ENCODE results near the gene GZMM. TPM values are rescaled to one million over a fixed set of nuclear protein-coding genes. Genes with fewer than 3 reads are reported as not detected.

The GZMM gene
- polyA plus RNA-seq, 1 donor from 2014 or later: 15.8 TPM

DNA sequence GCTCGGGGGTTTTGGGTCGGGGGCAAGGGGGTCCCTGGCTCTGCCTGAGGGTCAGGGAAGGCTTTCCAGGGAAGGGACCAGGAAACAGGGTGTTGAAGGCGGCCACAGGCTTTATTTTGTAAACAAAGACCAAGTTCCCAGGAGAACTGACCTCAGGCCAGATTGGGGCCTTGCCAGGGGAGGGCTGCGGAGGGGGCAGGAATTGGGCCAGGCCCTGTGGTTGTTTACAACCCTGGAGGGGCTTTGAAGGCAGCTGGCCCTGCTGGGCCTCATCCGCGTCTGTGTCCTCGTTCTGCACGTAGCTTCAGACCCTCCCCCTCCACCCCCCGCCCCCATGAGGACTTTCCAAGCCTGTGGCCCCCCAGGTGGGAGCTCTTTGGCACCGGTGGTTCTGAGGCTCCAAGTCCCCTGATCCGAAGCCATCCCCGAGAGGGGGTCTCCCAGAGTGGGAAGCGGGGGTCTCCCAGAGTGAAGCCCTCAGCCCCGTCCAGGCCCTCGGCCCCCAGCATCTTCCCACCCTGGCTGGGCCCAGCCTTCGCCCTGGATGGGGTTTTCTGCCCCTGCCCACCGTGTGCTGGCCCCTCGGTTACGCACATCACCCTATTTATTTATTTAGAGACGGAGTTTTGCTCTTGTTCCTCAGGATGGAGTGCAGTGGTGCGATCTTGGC is 15.1 kb downstream of the GZMM start:
- Mint-ChIP-seq H3K4me3 (peak overlapping the region in 1 of 4 donors; percentile 8), H3K4me1 (no peaks in the 10 kb centered on the region), H3K36me3 (no peaks in the 10 kb centered on the region), H3K9me3 (no peaks in the 10 kb centered on the region), H3K27me3 (peaks cover 3% of the 10 kb centered on the region), H3K27ac (no peak overlapping the region)

DNA sequence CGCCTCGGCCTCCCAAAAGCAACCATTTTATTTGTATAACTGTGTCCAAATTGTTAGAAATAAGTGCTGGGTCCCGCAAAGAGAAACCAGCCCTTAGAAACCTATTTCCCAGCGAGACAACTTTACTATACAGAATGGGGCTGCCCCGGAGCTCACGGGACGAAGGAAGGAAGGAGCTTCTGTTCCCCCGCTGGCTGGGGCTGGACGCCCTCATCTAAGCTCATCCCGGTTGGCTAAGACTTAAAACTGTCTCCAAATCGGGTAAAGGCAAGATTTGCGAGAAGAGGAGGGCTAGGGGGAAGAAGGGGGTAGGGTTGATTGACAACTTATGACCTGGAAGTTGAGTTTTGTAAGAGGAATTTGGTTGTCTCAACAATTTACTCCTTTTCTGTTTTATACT is 16.3 kb downstream of the GZMM start:
- Mint-ChIP-seq H3K4me3 (no peak overlapping the region), H3K9me3 (no peaks in the 10 kb centered on the region), H3K4me1 (no peaks in the 10 kb centered on the region), H3K36me3 (no peaks in the 10 kb centered on the region), H3K27ac (no peak overlapping the region), H3K27me3 (peaks cover 3% of the 10 kb centered on the region)

DNA sequence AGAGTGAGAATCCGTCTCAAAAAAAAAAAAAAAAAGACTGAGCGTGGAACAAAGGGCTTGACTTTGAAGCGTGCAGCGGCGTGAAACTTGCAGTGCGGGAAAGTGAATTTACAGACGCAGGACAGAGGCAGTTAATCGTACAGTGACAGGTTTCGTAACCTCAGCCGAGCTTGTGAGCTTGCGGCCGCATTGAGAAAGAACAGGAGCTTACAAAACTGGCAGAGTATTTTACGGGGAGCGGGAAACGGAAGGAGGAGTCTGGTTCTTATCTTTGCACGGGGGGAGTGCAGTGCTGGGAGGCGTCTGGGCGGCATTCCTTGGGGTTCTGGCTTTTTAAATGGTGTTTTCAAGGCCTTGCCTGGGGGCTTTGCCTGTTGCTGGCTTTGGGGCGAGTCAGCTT is 22.6 kb downstream of the GZMM start:
- Mint-ChIP-seq H3K4me3 (peak overlapping the region in 1 of 4 donors; percentile 59), H3K27ac (peak overlapping the region in 2 of 3 donors; percentile 46 to 88), H3K9me3 (no peaks in the 10 kb centered on the region), H3K36me3 (no peaks in the 10 kb centered on the region), H3K27me3 (no peaks in the 10 kb centered on the region), H3K4me1 (peaks cover 4 to 7% (median 7%) of the 10 kb centered on the region in 3 donors)

DNA sequence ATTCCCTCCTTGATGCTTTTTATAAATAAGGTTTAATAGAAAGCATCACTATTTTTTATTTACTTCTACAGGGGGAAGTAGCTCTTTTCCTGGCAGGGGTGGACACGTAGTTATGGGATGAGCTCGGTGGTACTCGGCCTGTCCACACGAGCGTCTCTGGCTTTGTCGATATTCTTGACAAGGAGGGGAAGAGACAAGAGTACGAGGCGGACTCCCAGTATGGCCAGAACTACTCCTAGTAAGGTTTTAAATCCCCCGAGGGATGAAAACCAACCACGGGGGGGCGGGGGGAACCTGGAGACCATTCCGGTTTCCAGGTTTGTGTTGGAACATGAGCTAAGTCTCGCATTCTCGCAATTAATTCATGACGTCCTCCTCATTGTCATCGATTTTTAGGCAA is 23.0 kb downstream of the GZMM start:
- H3K4me3 Mint-ChIP-seq: peak overlapping the region in 1 of 4 donors; percentile 59

DNA sequence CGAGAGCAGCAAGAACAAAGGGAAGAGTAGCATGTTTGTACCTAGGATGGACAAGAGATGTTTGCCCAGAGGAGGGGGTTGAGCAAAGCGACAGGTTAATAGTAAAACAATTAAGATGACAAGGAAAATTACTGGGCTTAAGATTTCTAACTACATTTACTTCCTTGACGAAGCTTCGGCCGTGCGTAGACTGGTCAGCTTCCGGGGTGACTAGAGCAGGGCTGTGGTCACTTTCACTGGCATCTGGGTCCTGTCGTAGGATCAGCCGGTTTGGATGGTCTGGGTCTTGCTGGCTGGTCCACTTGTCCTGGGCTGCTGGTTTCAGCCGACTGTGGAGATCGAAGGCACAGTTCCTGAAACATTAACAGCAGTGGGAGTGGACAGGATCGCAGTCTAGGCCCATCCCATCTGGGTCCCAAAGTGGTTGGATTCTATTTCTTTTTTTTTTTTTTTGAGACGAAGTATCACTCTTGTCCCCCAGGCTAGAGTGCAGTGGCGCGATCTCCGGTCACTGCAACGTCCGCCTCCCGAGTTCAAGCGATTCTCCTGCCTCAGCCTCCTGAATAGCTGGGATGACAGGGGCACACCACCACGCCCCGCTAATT is 23.5 kb downstream of the GZMM start:
- H3K36me3 Mint-ChIP-seq: no peaks in the 10 kb centered on the region
- H3K27me3 Mint-ChIP-seq: no peaks in the 10 kb centered on the region
- peaks cover 4 to 7% (median 7%) of the 10 kb centered on the region in 3 donors for H3K4me1 Mint-ChIP-seq
- peak overlapping the region in 1 of 3 donors; percentile 88 for H3K27ac Mint-ChIP-seq
- peak overlapping the region in 1 of 4 donors; percentile 59 for H3K4me3 Mint-ChIP-seq
- H3K9me3 Mint-ChIP-seq: no peaks in the 10 kb centered on the region

More for the DNA sequence above, 23.0 kb downstream of the GZMM start:
- Mint-ChIP-seq H3K27ac (peak overlapping the region in 2 of 3 donors; percentile 46 to 88), H3K9me3 (no peaks in the 10 kb centered on the region), H3K4me1 (peaks cover 4 to 7% (median 7%) of the 10 kb centered on the region in 3 donors), H3K27me3 (no peaks in the 10 kb centered on the region), H3K36me3 (no peaks in the 10 kb centered on the region)

DNA sequence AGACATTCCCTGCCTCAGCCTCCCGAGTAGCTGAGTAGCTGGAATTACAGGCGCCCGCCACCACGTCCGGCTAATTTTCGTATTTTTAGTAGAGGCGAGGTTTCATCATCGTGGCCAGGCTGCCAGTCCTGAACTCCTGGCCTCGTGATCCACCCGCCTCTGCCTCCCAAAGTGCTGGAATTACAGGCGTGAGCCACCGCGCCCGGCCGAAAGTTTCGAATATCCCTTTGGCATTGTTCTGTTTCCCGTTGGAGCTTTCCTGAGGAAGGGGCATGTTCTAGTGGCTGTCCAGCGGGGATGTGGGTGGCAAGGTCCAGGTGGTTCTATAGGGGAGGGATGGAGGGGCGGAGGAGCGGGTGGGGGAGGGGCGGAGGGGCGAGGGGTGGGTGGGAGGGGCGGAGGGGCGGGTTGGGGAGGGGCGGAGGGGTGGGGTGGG is 26.4 kb downstream of the GZMM start:
- H3K4me3 Mint-ChIP-seq: peak overlapping the region; percentile 17 to 94 (median 74)
- no peaks in the 10 kb centered on the region for H3K9me3 Mint-ChIP-seq
- peak overlapping the region in 2 of 3 donors; percentile 92 to 97 for H3K27ac Mint-ChIP-seq
- H3K36me3 Mint-ChIP-seq: no peaks in the 10 kb centered on the region
- H3K27me3 Mint-ChIP-seq: no peaks in the 10 kb centered on the region
- peaks cover 15 to 18% (median 17%) of the 10 kb centered on the region in 3 donors for H3K4me1 Mint-ChIP-seq

- H3K27ac Mint-ChIP-seq: peak overlapping the region; percentile 88 to 98 (median 97)
- peaks cover 15 to 18% (median 17%) of the 10 kb centered on the region in 3 donors for H3K4me1 Mint-ChIP-seq
- H3K27me3 Mint-ChIP-seq: no peaks in the 10 kb centered on the region
Measured at GRCh38 chr19:570937-571565, 27.2 kb downstream of the GZMM start.

DNA sequence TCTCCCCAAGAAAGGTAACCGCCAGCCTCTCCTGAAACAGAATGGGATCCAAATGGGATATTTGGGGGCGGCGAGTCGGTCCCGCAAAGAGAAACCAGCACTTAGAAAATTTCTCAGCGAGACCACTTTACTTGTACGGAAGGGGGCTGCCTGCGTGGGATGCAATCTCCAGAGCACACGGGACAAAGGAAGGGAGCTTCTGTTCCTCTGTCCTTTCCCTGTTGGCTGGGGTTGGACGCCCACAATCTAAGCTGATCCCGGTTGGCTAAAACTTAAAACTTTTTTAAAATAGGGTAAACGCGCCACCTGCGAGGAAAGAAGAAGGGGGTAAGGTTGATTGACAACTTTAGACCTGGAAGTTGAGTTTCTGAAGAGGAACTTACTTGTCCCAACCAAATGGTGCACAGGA is 27.7 kb downstream of the GZMM start:
- Mint-ChIP-seq H3K9me3 (no peaks in the 10 kb centered on the region), H3K27me3 (no peaks in the 10 kb centered on the region), H3K4me3 (peak overlapping the region; percentile 81 to 100 (median 94)), H3K4me1 (peaks cover 16 to 18% (median 17%) of the 10 kb centered on the region in 3 donors), H3K36me3 (no peaks in the 10 kb centered on the region), H3K27ac (peak overlapping the region; percentile 88 to 98 (median 97))

More at GRCh38 chr19:570937-571565, 27.2 kb downstream of the GZMM start:
- H3K4me3 Mint-ChIP-seq: peak overlapping the region; percentile 81 to 100 (median 94)
- no peaks in the 10 kb centered on the region for H3K9me3 Mint-ChIP-seq
- H3K36me3 Mint-ChIP-seq: no peaks in the 10 kb centered on the region

GRCh38 chr19:572140-572742 is 28.4 kb downstream of the GZMM start, which contains the start of gene BSG:
BSG (plus strand) TSS chr19:572596; CDS start chr19:572635, 39 bp downstream.
- Mint-ChIP-seq H3K27me3 (no peaks in the 10 kb centered on the region), H3K4me3 (peak within 1 kb of the TSS; percentile 81 to 100 (median 94)), H3K9me3 (no peaks in the 10 kb centered on the region), H3K4me1 (peaks cover 16 to 19% (median 18%) of the 10 kb centered on the region in 3 donors), H3K27ac (peak within 1 kb of the TSS; percentile 88 to 98 (median 97)), H3K36me3 (no peaks in the 10 kb centered on the region)

DNA sequence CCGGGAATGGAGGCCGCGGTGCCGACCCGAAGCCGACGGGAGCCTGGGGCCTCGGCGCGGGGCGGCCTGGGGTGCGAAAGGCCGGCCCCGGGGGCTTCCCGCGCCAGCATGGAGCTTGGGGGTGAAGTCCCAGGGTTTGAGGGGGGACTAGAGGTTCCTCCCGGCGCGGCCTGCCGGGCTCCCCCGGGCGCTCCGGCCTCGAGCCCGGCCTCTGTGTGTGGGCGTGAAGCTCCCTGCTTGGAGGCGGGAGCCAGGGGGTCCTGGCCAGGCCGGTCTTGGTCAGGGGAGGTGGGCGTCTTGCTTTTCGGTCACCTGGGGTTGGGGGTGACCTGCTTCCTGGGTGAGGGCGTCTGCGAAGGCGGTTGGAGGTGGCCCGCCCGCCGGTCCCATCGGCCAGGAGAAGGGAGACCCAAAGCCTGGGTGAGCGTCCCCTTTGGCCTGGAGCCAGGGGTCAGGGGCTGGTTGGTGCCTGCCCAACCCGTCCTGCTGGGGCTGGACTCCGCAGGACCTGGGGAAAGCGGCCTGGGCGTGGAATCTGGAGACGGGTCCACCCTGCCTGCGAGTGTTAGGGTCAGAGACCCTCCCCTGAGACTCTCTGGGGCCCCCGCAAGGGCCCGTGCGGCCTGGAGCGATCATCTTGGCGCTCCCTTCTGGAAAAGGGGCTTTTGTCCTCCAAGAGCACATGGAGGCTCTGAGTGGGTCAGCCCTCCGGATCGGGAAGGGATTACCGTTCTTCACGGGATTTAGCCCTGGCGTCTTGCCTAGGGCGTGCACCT is 29.1 kb downstream of the GZMM start:
- Mint-ChIP-seq H3K27ac (peak overlapping the region; percentile 63 to 98 (median 88)), H3K4me3 (peak overlapping the region; percentile 81 to 100 (median 94)), H3K9me3 (no peaks in the 10 kb centered on the region), H3K27me3 (no peaks in the 10 kb centered on the region), H3K4me1 (peaks cover 16 to 19% (median 18%) of the 10 kb centered on the region in 3 donors), H3K36me3 (no peaks in the 10 kb centered on the region)

GRCh38 chr19:573519-573825 is 29.6 kb downstream of the GZMM start:
- peaks cover 1% of the 10 kb centered on the region for H3K27me3 Mint-ChIP-seq
- H3K36me3 Mint-ChIP-seq: no peaks in the 10 kb centered on the region
- H3K27ac Mint-ChIP-seq: peak overlapping the region in 2 of 3 donors; percentile 88
- no peaks in the 10 kb centered on the region for H3K9me3 Mint-ChIP-seq
- peaks cover 16 to 19% (median 18%) of the 10 kb centered on the region in 3 donors for H3K4me1 Mint-ChIP-seq
- peak overlapping the region; percentile 80 to 93 (median 86) for H3K4me3 Mint-ChIP-seq

GRCh38 chr19:574658-575526 is 31.0 kb downstream of the GZMM start:
- H3K36me3 Mint-ChIP-seq: peaks cover 1% of the 10 kb centered on the region
- H3K27ac Mint-ChIP-seq: peak overlapping the region; percentile 86 to 88 (median 88)
- peaks cover 16 to 18% (median 18%) of the 10 kb centered on the region in 3 donors for H3K4me1 Mint-ChIP-seq
- no peaks in the 10 kb centered on the region for H3K9me3 Mint-ChIP-seq
- H3K27me3 Mint-ChIP-seq: peaks cover 1% of the 10 kb centered on the region
- peak overlapping the region; percentile 68 to 93 (median 78) for H3K4me3 Mint-ChIP-seq
